Measurements from ENCODE around the gene SIRT2. TPM values are rescaled to one million over a fixed set of nuclear protein-coding genes. Genes with fewer than 3 reads are reported as not detected.

The SIRT2 gene
- total RNA-seq, 1 experiment from 2014 or later = 26.6 TPM

DNA sequence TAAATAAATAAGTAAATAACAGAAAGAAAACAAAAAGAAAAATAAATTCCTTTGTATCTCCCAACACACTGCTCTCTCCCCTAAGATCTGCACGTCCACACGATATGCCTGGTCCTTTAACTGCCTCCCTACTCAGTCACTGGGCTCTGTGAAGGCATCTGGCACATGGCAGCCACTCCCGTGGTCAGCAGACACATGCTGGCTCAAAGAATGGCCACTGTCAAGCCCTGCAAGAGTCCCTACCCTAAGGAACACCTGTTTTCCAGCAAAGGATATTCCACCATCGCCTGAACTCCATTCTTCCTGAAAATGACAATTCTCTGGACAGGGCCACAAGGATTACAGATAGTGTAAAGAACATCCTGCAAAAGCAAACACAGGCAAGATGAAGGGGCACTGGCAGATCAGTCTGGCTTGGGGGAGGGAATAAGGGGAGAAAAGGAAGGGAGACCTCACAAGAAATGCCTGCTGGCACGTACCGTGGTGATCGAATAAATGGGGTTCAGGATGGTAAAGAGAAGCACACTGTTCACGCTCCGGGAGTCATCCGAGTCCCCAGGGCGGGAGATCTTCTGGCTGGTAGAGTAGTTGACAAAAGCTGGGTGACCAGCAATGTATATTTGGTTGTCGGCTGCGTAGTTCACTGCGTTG lies 53.9 kb downstream of the SIRT2 start:
- no peak for DNase-seq (ENCODE audit: low read depth)

DNA sequence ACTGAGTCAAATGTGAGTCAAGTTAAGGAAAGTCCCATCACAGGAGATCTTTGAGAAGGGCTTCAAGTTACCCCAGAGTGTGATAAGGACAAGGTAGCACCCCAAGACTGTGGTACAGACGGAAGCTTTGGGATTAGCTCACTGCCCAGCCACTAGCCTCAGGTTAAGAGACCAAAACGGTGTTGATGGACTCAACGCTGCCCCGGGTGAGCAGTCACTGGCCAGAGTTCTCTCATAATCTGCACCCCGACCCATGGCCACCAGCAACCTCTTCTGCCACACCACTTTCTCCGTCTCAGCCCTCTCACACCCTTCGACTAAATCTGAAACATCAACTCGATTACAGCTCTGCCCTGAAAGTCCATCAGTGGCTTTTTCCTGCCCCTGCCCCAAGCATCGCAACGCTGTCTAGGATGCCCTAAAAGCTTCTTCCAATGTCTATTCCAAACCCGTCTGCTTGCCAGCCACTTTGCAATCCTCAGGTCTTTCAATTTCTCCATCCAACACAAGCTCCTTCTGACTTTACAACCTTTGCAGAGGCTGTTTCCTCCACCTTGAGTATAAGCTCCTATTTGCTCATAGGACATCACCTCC lies 55.2 kb downstream of the SIRT2 start:
- DNase-seq (ENCODE audit: low read depth) = no peak

DNA sequence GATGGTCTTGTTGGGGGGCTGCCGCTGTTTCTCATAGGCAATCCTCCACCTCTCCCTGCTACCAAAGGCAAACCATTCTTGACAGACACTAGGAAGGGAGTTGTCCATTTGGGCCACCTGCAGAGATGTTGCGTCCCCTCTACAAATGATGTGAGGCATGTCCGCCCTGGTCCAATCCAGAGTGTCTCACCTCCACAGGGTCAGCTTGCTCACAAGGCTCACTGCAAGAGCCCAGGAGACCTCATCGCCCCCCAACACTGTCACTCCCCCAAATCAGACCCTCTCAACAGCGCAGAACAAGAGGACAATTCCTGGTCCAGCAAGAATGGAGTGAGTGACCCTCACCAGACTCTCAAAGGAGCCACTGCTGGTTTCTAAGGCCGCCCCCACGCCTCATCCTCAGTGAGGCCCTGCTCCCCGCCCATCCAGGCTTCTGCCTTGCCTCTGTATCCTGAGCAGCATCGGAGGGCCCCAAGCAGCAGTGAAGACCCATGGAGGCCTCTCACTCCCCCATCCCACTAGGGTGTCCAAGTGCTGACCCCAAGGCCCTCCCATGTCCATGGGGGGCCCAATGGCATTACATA lies 56.2 kb downstream of the SIRT2 start:
- DNase-seq (ENCODE audit: low read depth) = no peak

DNA sequence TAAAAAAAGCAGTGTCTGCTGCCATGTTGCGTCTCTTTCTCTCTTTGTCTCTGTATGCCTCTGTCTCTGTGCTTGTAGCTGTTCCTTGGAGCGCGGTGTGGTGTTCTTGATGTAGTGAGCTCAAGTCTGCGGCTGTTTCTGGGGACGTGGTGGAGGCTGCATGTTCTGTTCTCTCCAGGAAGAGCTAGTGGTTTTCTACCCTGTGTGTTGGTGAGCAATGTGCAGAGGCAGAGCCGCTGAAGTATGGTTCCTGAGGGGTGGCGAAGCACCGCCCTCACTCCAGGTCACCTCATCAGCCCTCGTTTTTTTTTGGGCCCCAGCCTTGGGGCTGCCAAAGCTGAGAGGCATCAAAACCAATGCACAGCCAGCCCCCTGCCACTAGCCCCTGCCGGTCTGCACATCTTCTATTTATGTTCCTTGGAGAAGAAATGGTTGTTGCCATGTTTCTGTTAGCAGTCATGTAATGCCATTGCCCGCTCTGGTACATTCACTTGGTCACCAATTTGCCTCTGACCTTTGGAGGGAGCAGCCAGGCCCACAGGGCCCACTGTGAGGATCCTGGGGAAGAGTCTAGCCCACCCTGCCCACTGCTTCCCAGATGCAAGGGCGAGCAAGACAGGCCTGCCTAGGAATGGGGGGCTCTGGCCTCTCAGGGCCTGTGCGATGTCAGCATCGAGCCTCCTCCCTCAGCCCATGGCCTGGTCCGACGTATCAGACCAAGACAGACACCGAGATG lies 56.8 kb downstream of the SIRT2 start:
- DNase-seq (ENCODE audit: low read depth) = no peak

DNA sequence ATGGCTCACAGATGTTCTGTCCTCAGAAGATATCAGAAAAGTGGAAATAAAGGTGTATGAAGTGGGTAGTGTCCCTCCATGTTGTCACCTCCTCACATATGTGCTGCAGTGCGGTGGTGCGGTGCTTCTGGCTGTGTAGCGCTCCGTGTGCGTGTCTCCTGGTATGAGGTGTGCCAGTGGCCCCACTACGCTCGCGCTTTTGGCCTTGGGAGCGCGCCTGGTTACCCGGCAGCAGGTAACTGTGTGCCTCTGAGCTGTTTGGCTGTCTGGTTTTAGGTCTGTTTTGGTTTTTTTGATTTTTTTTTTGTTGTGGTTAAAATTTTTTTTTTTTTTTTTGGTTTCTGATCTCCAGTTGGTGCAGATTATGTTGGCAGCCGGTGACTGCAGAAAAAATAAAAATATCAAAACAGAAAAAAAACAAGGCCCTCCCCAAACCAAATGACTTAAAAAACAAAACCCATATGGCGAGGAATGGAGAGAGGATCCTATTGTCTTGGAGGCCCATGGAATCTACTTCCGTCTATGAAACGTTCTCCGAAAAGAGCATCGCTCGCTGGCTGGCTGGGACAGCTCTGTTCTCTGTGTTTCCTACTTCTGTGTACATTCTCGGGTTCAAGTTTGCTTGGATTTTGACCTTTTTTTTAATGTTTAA lies 57.5 kb downstream of the SIRT2 start:
- DNase-seq (ENCODE audit: low read depth) = no peak

DNA sequence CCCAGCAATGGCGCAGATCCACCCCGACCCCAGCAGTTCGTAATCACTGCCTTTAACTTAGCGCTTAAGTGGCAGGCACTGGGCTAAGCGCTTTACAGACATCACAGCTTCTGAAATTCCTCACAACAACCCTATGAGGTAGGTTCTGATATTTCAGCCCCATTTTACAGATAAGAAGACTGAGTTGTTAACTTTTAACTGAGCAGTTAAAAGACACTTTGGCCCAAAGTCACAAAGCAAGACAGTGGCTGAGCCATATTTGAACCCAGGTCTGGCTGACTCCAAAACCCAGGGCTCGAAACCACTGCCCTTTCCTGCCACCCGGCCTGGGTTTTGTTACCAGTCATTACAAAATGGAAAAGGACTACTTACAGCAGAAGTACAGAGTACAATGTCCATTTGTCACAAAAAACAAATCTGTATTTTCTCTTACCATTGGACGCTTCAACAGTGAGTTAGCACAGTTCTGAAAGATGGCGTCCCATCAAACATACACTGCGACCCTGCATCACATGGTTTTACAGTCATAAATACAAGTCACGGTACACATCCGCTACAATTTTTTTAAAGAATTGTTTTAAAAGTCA lies 58.1 kb downstream of the SIRT2 start:
- no peak for DNase-seq (ENCODE audit: low read depth)

DNA sequence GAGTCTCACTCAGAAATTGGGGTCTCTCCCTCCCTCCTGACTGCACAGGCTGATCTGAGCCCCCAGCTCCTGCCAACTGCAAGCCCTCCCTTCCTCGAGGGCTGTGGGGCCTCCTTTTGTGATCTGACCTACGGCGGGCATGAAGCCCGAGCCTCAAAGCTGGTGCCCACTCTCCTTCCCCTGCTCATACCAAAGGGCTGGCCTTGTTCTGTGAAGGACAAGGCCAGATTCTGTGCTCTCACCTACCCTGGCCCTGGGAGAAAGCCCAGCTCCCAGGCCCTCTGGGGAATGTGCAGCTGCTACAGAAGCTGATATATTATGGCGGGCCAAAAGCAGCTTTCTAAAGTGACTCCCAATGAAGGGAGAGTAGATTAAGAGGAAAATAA lies 58.8 kb downstream of the SIRT2 start:
- no peak for DNase-seq (ENCODE audit: low read depth)

DNA sequence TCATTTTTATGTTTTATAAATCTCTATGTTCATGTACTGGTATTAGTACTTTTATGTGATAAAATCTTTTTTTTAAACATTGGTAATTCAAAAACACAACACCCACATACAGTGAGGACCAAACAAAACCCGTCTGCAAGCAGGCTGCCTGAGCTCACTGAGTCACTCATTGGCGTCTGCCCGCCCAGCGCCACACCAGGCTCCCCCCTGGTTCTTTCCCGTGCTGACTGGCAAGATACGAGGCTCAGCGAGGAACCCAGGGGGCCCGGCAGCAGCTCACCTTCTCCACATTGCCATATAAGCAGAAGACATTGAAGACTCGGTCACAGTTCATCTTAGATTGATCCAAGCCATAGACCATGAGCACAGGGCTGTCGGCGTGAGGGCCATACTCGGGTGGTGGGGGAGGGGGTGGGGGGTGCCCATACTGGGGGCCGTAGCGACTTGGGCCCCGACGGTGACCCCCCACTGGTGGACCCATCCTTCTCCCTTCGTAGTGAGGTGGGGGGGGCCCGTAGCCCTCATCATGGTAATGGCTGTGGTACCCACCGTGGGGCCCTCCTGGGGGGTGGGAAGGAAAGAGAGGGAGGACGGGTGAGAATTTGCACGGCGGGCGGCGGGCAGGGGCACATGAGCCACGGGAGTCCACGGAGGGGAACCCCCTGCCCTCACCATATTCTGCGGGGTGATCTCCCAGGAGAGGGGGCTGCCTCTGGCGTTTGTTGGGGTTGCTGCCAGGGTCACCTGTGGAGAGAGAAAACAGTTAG lies 59.4 kb downstream of the SIRT2 start:
- no peak for DNase-seq (ENCODE audit: low read depth)

DNA sequence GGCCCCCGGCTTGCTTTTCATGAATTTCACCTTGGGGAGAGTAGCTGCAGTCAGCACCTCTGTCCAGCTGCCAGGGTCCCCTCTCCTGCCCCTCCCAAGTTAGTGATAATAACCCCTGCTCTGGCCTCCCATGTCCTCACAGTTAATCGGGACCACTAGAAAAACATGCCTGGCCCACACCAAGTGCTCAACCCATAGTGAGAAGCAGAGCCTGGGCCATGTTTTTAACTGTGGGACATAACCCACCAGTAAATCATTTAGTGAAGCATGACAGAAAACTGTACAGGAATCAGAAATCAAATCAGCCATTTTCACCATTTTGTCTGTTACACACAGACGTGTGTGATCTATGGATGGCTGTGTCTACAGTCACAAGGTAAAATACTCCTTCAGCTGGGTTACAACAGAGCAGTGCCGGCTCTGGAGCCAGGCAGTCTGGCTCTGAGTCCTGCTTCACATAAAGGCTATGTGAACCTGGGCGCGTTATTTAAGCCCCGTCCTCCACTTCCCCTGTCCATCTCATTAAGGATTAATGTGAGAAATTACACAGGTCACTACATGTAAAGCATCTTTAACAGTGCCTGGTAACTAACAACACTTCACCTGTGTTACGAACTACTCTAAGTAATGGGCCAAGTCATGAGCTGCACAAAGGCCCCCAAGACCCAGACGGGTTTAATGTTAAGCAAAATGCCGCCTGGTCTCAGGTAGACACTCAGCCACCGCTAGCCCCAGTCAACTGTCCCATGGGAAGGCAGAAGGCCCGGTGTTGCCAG lies 60.2 kb downstream of the SIRT2 start:
- DNase-seq (ENCODE audit: low read depth) = no peak

DNA sequence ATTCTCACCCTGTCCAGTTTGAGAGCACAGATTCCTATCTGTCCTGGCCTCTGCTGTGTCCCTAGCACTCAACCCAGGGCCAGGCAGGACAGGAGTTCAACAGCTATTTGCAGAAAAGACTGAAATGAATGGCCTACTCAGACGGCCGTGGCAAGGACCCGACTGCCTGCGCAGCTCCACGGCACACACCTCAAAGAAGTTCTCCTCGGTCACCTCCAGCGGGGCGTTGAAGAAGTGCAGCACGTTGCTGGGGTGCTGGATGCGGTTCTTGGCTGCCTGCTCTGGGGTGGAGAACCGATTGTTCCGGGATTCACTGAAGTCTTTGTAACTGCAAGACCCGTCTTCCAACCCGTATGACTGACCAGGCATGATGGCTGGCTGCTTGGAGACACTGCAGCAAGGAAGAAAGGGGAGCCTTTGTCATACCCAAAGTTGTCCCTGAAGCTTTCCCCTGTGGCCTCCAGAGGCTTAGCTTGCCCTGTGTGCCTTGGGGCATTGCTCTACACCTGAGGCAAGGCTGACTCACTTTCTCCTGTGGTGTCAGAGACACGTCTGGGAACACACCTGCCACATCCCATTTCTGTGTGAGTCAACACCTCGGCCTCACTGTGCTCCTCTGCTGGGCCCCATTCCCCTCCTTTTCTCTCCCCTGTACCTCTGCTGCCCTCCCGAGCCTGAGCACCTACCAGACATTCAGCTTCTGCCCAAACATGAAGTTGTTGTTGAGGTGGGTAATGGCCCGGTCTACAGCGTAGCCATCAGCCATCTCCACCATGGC lies 61.0 kb downstream of the SIRT2 start:
- no peak for DNase-seq (ENCODE audit: low read depth)

DNA sequence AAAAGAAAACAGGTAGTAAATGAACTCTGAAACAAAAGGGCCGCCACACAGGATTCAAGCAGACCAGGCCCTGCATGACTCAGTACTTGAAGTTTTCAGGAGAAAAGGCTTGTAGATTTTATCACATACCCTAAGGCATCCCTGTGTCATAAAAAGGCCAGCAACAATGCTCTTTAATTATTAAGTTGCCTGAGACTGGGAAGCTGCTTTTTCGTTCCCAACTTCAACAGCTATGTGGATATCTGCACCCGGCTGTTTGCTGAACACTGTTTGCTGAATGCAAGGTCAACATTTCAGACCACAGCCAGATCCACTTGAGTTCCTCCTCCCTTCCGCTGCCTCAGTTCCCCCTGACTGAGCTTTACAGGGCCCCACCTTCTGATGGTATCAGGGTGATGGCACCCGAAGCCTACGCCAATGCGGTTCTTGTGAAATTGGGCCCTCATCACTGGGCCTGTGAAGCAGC lies 61.7 kb downstream of the SIRT2 start:
- DNase-seq (ENCODE audit: low read depth) = no peak

DNA sequence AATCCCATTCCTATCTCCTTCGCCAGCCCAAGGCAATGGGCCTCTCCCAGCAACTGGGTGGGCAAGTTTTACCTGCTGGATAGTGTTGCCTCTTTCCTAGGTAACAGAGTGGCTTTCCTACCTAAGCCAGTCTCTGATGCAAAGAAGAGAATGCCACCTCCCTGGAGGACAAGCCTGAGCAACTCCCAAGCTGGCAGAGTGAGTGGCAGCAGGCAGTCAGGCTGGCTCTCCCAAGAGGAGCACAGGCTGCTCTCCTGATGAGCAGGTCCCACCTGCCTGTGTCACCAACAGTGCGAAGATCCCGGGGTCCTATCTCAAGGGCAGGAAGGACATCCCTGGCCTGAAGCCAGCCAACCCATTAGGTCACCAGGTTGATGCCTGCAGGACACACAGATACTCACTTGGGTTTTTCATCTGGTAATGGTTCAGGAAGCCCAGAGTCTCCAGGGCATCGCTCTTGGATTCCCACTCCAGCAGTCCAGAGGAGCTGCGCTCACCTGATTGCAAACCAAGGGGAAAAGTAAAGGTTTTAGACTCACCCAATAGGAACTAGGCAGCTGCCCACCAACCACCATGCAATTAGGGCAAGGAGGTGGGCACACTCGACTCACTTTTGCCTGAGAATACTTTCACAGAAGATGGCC lies 62.3 kb downstream of the SIRT2 start:
- DNase-seq (ENCODE audit: low read depth) = no peak

DNA sequence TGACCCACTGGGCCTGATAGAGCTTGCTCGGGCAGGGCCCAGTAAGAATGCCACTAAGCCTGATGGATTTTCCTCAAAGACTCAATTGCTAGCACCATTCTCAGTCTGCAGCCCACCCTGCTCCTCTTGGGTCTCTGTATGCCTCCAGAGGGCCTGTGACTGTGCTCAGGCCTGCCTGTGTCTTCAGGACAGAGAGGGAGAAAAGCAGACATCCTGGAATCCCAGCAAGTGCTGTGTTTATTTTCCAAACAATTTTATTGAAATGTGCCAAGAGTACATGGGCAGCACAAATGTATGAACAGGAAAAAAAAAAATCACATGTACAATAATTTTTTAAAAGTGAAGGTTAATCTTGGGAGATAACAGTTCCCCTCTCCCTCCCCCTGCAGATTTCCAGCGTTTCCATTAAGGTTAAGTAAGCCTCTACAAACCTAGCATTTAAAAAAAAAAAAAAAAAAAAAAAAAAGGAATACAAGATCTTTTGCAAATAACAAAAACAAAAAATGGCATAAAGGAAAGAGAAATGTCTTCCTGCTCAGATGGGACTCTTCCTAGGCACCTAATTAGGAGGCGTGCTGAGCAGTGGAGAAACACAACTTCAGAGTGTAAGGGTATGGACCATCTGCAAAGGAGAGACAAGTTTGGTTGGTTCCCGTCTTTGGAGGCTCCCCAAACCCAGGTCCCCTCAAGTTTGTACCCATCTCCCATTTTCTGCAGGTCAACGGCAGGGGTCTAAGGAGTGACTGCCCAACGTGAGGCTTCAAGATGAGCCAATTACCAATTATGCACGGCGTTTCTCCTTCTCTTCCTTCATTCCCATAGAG lies 63.0 kb downstream of the SIRT2 start:
- no peak for DNase-seq (ENCODE audit: low read depth)

DNA sequence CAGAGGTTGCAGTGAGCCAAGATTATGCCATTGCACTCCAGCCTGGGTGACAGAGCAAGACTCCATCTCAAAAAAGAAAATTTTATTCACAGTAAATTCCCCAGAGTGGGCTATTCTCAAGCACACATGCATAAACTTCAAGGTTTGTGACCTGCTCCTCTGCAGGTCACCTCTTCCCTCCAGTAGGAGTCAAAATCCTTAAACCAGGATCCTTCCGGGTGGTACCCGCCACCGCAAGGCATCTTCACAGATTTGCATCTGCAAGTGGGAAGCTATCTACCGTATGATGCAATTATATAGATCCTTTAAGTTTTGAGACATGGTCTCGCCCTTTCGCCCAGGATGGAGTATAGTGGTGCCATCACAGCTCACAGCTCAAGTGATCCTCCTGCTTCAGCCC lies 64.8 kb downstream of the SIRT2 start:
- no peak for DNase-seq (ENCODE audit: low read depth)

DNA sequence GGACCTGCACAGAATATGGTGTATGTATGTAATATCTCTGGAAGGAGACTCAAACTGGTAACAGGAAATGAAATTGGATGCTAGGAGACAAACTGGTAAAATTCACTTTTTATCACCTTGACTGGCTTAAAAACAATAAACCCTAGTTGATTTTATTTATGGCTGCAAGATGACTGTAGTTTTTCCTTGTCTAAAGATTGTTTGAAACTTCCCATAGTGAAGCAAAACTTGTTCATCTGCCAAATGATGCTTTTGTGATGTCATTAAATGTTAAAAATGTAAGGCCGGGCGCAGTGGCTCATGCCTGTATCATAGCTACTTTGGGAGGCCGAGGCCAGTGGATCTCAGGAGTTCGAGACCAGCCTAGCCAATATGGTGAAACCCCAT lies 65.3 kb downstream of the SIRT2 start:
- DNase-seq (ENCODE audit: low read depth) = no peak

DNA sequence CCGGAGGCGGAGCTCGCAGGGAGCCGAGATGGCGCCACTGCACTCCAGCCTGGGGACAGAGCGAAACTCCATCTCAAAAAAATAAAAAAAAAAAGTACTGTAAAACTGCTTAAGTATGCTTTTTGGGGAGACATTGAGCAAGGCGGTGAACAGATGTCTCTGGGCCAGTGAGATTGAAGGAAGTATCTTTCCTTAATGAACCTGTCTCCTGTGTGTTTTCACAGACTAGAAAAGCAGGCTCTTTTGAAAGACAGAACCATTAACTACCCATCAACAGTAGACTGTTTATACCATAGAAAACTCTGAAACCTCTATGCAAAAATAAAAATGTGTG lies 66.4 kb downstream of the SIRT2 start:
- DNase-seq (ENCODE audit: low read depth) = no peak

DNA sequence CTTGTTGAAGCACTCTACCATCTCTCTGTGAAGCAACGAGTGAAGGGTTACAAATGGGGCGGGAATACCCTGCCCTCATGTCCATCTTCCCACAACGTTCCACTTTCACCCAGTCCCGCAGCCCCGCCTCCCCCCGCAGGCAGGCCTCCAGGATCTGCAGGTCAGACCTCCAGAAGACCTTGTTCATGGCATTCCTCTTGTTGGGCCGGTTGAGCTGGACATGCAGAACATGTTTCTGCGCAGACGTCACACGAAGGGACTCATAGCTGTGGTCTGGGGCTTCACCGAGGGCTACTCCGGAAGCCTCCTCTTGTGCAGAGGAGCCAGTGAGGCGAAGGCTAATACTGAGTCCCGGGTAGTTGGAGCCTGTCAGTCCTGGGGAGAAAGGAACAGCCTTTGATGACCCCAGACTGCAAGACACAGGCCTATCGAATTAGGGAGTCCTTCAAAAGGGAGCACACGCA lies 68.2 kb downstream of the SIRT2 start:
- peak; percentile 87 for DNase-seq (ENCODE audit: low read depth)

DNA sequence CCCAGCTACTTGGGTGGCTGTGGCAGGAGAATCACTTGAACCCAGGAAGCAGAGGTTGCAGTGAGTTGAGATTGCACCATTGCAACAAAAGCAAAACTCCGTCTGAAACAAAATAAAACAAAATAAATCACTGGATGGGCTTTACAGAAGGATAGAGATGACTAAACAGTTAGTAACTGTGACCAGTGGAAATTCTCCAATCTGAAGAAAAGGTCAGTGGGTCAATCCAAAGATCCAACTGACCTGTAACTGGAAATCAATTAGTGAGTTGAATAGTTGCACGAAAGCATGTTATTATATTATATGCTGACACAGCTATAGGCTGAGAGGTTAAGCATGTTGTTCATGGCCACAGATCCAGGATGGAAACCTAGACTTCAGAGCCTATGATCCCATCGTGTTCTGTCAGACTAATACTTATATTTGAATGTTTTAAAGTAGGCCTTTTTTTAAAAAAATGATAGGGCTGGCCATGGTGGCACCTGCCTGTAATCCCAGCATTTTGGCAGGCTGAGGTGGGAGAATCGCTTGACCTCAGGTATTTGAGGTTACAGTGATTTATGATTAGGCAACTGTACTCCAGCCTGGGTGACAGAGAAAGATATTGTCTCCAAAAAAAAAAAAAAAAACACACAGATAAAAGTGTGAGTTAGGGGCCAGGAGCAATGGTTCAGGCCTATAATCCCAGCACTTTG lies 69.2 kb downstream of the SIRT2 start:
- no peak for DNase-seq (ENCODE audit: low read depth)

Data from Daoy (cell line).